Stimulated activated CD4-positive, alpha-beta T cell treated with anti-CD3 and anti-CD28 coated beads, TNF-alpha, amount 100 ng/mL, for 4 hours (primary cell): ENCODE results near the gene MTREX.

Experiments used
- DNase-seq, 3 experiments: peaks; one replicate each; pipeline ENCODE4 v3.0.0-alpha.2; 2020; ENCODE audit warnings: low read depth in 3 of 3

The MTREX gene

DNA sequence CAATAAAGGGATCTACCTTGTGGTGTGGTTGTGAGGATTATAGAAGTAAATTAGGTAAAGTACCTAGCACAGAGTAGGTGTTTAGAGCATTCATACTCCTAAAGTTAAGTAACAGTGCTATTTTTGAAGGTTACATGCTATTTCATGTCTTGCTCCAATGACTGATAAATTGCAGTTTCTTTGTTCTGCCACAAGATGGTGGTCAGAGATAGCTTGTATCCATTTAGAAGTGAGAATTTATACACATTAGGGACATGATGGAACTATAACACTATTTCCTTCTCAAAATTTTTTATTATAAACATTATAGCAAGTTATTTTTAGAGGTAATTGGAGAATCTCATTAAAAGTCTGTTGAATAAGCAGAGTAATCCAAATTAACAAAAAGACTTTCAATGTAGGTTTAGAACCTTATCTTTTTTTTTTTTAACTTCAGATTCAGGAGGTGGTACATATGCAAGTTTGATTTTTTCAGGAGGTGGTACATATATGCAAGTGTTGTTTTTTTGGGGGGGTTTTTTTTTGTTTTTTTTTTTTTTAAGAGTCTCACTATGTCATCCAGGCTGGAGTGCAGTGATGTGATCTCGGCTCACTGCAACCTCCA, 17.1 kb downstream of the MTREX start:
- DNase-seq = no peak

DNA sequence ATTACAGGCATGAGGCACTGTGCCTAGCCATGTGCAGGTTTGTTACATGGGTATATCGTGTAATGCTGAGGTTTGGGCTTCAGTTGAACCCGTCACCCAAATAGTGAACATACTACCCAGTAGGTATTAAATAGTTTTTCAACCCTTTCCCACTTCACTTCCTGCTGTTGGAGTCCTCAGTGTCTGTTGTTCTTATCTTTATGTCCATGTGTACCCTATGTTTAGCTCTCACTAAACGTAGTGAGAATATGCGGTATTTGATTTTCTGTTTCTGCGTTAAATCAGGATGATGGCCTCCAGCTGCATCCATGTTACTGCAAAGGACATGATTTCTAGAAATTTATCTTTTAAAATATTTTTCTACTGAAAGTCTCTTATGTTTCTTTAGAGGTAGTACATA, 17.8 kb downstream of the MTREX start:
- DNase-seq = no peak

DNA sequence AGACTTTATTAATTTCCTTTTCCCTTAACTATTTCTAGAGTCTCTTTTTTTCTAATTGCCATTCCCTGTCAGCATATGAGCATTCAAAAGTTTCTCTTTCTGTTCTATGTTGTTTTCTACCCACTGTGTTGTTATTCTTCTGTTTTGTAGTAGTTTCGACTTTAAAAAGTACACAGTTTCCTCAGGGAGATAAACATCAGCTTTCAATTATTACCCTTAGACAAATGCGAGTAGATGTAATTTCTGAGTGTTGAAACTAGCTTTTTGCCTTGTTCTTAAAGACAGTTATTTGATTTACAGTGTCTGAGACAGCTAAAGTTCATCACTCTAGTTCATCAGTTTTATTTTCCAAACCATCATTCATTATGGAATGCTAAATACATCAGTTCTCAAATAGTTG, 19.5 kb downstream of the MTREX start:
- no peak for DNase-seq

DNA sequence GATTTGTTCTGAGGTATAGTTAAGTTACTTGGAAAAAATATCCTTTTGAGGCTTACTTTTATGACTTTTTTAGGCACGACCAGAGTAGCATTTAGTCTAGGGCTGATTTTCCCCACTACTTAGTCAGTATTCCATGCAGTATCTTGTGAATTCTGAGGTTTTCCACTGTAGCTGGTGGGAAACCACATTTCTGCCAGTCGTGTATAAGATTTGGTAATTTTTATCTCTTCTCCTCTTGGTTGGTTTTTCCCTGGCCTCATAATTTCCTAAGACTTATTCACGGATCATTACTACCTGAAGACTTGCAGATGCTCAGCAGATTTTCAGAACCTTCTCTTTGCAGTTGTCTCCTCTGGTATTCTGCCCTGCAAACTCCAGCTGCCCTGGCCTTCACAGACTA, 23.5 kb downstream of the MTREX start:
- DNase-seq = no peak

DNA sequence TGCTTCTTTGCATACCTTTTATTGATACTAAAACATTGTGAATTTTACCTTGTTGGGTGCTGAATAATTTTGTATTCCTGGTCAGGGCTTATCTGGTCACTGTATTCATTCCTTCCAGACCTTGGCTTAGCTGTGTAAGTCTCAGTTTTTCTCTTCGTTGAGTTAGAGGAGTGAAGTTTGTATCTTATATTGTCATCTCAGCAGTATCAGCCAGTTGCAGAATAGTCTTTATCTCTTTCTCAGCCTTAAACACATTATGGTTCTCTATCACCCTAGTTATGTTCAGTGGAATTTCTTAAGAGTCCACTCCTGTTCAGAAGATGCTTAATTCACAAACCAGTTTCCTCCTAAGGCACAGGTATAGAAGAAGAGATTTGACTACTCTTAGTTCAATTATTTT, 25.2 kb downstream of the MTREX start:
- no peak for DNase-seq

DNA sequence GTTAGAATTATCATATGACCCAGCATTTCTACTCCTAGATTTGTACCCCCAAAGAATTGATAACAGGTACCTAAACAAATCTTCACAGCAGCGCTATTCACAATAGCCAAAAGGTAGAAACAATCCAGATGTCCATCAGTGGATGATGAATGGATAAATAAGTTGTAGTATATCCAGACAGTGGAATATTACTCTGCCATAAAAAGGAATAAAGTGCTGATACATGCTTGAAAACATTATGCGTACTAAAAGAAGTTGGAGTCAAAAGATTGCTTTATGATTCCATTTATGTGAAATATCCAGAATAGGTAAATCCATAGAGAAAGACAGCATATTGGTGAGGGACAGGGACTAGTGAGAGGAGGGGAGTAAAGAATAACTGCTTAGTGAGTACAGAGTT, 26.0 kb downstream of the MTREX start:
- no peak for DNase-seq

DNA sequence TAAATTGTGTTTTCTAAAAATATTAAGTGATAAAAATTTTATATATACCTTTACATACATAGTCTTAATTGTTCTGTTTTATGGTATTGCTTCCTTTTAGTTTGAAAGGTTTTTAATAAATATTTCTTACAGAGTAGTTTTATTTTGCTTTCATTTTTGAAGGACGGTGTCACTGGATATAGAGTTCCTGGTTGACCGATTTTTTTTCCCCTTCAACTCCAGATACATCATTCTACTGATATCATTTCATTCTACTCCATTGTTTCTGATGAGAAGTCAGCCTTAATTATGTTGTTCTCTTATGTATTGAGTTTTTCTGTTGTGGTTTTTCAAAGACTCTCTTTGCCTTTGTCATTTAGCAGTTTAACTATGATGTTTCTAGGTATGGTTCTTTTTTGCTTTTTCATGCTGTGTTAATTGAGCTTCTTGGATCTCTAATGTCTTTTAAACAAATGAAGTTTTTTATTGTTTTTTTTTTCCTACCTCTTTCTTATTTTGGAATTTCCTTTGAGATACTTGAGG, 30.4 kb downstream of the MTREX start:
- DNase-seq = no peak

DNA sequence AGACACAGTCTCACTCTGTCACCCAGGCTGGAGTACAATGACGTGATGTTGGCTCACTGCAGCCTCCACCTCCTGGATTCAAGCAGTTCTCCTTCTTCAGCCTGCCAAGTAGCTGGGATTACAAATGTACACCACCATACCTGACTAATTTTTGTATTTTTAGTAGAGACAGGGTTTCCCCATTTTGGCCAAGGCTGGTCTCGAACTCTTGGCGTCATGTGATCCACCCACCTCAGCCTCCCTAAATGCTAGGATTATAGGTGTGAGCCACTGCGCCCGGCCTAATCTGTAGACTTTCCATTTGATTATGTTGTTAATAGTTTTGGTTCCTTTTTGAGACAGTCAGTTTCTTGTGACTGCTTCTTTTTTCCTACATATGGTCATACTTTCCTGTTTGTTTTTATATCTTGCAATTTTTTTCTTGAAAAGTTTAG, 31.0 kb downstream of the MTREX start:
- peak in 1 of 3 experiments; percentile 9 for DNase-seq

DNA sequence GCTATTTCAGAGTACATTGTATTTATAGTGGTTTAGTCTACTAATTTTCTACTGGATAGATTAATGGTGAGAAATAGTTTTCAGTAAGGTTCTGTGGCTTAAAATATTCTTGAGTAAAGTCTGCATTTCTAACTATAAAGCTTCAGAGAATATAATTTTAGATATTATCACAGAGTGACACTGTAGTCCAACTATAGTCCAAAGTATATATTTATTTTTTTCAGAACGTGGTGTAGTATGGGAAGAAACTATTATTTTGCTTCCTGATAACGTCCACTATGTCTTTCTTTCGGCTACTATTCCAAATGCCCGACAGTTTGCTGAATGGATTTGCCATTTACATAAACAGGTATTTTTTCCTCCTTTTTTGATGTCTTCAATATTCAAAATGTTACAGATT, 35.3 kb downstream of the MTREX start:
- DNase-seq = no peak

DNA sequence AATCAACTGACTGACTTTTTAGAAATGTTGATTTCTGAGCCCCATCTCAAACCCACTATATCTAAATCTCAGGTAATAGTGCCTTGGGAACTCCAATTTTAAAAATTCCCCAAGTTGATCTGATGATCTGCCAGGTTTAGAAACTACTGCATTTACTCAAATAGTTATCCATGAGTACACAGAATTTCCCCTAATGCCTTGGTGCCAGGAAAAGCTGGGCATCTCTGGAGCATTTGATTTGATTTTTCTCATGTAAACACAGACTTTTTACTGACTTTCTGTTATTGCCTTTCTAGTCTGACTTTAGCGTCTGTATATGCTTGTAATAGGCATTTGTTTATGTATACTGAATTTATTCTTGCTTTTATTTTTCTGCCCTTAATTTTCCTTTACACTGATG, 35.8 kb downstream of the MTREX start:
- no peak for DNase-seq

DNA sequence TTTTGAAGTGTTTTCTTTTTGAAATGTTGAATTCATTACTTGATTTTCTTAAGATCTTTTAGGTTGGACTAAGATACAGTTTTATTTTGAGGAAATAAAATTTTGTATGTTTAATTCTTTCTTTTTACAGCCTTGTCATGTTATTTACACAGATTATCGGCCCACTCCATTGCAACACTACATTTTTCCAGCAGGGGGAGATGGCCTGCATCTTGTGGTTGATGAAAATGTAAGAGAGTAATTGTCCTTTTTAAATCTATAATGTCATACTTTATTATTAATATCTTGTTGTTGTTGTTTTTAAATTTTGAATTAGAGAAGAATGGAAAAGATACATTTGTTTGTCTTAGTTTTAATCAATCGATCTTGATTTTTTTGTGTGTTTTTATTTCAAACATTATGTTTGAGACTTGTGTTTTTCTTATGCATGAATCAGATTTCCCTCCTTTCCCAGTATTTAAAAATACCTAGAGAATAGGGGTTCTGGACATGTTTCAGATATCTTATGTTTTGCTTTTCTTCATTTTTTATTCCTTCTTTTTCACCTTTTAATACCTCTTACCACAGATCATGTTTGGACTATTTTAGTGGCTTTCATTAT, 36.7 kb downstream of the MTREX start:
- peak; percentile 20 to 37 (median 30) for DNase-seq

DNA sequence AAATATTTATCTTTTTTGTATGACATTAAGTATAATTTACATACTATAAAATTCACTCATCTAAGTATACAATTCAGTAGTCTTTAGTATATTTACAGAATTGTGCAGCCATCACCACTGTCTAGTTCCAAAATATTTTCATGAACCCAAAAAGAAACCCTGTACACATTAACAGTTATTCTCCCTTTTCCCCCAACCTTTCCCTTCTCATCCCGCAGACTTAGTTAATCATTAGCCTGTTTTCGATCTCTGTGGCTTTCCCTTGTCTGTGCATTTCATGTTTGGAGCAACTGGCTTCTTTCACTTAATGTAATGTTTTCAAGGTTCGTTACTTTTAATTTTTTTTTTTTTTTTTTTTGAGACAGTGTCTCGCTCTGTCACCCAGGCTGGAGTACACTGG, 37.5 kb downstream of the MTREX start:
- DNase-seq = no peak

DNA sequence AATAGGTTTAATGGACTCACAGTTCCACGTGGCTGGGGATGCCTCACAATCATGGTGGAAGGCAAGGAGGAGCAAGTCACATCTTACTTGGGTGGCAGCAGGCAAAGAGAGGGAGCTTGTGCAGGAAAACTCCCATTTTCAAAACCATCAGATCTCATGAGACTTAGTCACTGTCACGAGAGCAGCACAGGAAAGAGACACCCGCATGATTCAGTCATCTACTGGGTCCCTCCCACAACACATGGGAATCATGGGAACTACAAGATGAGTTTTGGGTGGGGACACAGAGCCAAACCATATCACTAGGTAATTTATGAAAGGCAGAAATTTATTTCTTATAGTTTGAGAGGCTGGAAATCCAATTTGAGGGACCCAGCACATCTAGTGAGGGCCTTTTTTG, 40.0 kb downstream of the MTREX start:
- no peak for DNase-seq

DNA sequence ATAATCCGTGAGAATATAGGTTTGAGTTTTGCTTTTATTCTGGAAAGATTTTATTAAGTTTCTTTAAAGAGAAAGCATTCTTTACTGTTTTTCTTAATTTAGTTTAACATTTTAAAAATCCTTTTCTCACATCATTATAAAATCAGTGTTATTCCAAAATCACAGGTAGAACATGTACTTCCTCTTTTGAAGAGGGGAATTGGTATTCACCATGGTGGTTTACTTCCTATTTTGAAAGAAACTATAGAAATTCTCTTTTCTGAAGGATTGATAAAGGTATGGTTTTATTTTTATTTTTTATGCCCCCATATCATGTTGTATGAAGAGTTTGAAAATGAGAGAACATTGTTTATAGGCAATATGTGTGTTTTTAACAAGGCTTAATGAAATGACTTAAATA, 43.0 kb downstream of the MTREX start:
- DNase-seq = no peak

DNA sequence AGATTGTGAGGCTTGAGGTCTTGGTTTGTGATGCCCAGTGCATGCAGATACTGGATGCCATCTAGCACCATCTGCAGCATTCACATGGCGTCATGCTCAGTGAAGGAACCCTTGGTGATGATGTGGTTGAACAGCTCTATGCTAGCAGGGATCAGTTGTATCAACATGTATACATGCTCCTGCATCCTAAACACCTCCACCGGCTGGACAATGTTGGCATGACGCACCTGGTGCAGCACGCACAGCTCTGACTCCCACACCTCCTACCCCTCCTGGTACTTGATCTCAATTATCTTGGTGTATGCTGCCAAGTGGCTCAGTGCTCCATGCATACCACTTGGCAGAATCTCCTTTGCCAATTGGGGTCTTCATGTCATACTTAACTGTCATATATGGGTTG, 49.1 kb downstream of the MTREX start:
- no peak for DNase-seq

DNA sequence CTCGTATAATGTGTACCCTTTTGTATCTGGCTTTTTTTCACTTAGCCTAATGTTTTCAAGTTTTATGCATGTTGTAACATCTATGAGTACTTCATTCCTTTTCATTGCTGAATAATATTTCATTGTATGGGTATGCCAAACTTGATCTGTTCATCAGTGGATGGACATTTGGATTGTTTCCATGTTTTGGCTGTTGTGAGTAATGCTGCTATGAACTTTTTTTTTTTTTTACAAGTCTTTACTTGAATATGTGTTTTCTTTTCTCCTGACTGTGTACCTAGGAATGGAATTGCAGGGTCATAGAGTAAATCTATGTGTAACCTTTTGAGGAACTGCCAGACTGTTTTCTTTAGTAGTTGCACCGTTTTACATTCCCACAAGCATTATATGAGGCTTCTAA, 52.4 kb downstream of the MTREX start:
- no peak for DNase-seq

DNA sequence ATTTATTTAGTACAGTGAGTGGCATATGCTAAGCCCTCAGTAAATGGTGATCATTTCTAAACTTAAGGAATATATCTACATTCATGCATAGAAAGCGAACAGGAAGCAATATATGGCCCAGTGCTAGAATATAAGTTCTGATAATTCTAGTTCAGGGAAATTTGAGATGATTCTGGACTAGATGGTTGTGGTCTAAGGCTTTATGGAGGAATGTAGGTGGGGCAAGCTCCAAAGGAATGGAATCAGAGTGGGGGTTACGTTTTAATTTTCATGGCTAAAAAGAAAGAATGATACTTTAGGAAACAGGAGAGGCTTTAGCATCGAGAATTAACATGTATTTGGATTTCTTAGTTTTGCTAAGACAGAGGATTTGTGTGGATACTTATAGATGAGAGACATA, 56.1 kb downstream of the MTREX start:
- no peak for DNase-seq

DNA sequence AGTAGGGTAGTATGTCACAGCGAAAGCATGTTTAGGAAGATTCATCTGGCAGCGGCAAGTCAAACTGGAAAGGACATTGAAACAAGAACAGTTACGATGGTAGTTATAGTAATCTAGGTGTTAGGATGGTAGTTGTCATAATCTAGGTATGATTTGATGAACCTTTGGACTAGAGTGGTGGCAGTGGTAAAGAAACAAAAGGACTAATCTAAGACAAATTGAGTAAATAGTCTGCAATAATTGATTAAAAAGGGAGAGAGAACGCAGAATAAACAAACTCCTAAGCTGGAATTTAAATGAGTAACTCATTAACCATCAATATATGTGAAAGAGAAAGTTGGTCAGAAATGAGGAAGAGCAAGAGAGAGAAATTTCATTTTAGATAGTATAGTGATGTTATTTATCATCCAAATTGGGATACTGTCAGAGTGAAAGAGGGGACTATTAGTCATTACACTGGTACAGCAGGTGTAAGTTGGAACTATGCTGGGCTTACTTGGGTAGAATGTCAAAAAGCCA, 56.8 kb downstream of the MTREX start:
- DNase-seq = no peak

DNA sequence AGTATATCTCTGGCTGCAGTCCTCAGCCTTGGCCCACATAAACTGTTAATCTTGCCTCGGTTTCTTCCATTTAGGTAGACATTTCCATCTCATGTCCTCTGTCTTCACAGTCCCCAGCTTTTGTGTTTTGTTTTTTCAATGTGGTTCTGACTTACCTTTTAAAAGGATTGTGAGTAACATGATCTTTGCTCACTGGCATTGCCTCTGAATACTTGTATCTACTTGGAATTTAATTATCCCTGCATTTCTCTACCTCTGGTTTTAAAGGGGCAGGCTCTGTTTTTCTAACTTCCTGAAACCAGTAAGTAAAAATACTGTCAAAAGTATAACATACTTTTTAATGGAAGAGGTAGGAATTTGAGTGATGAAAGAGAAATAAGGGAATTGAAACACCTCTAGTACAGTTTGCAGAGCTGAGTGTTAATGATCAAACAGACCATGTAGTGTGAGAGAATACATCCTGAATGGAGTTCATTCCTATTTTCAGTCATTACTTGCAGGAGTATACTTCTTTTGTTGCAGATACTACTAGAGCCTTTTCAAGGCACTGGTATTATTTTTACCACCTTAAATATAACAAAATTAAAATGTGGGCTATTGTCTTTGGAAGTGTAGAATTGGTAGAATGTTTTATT, 62.6 kb downstream of the MTREX start:
- DNase-seq = no peak

DNA sequence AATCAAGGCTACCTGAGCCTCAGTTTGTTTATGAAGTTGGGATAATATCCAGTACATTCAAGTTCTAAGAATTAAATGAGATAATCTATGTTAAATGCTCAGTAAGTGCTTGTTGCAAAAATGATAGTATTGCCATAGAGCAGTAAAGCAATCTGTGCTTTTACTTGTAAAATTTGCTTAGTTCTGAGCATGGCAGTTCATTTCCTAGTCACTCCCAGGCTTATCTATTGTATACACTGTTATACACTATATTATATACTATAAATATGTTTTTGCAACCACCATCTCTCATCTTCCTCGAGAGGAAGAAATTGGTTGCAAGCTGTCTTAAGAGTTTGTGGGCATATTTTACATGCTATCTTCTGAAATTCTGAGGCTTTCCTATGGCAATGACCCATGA, 63.4 kb downstream of the MTREX start:
- no peak for DNase-seq

DNA sequence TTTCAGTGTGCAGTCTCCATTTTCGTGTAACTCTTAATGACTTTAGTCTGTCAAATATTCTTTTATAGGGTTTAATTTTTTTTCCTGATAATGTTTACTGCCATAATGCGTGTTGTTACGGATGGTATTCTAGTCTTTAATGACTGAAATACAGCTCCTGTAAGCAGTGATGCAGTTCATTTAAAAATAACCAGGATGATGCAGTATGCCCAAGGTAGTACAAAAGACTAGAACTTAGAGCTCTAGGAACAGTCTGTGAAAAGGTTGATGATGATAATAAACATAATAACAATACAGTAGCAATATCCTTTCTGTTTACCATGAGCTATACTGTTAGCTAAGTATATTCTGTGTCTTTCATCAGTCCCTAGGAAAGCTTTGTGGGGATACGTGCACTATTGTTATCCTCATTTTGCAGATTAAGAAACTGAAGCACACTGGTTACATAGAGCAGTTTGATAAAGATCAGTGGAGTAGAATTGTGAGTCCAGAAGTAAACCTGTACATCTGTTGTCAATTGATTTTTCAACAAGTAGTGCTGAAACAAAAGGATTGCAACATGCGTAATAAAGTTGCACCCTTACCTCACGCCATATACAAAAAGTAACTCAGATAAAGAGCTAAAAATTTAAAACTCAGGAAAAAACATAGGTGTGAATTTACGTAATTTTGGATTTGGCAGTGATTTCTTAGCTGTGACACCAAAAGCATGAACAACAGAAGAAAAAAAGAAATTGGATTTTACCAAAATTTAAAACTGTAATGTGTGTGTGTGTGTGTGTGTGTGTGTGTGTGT, 64.5 kb downstream of the MTREX start:
- no peak for DNase-seq

DNA sequence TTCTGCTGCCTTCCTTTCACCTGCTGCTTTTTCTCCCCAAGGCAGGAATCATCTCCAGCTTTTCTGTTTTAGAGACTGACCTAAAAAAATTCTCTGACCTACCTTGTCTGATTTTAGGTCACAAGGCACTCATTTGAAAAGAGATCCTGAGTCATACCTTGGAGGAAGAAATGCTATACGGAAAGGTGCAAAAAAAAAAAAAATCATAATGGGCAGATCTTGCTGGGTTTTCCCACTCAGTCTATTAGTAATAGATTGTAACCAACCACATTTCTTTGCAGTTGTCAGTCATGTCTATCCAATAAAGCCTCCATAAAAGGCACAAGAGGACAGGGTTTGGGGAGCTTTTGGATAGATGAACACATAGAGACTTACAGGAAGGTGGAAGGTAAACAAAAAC, 70.0 kb downstream of the MTREX start:
- no peak for DNase-seq
